Tibial nerve (tissue), 4 donors: Measurements from ENCODE around the gene UBIAD1. TPM values are rescaled to one million over a fixed set of nuclear protein-coding genes. Genes with fewer than 3 reads are reported as not detected.

Source experiments
- DNase-seq, 2 donors: peaks; one replicate each; pipeline ENCODE4 v3.0.0-alpha.2; 2019; ENCODE audit warnings: low spot score in 2 of 2
- H3K27ac ChIP-seq, 4 donors: fragments of 200-600 bp; sonication (generic) in 3 of 4; one replicate each; pipeline ENCODE4 v1.5.1; 2017 to 2019; ENCODE audit warnings: mild to moderate bottlenecking in 1 of 4
- H3K27me3 ChIP-seq, 2 donors: fragments of 200-600 bp; sonication (generic) in 1 of 2; one replicate each; pipeline versions ENCODE4 v1.5.1 to v1.6.0; 2017 to 2019
- H3K36me3 ChIP-seq, 3 donors: fragments of 200-600 bp; sonication (generic); one replicate each; pipeline ENCODE4 v1.5.1; 2018 to 2019
- H3K4me1 ChIP-seq, 4 donors: fragments of 200-600 bp; sonication (generic) in 3 of 4; one replicate each; pipeline ENCODE4 v1.5.1; 2017 to 2019
- H3K4me3 ChIP-seq, 4 donors: fragments of 200-600 bp; sonication (generic) in 3 of 4; one replicate each; pipeline ENCODE4 v1.5.1; 2017 to 2019; ENCODE audit warnings: mild to moderate bottlenecking in 1 of 4, moderate library complexity in 1 of 4
- H3K9me3 ChIP-seq, 4 donors: fragments of 200-600 bp; sonication (generic) in 3 of 4; one replicate each; pipeline ENCODE4 v1.5.1; 2017 to 2019
- CTCF ChIP-seq, 5 experiments: fragments of 200-600 bp in 3 of 5; fragments of 450-650 bp in 2 of 5; sonication (generic) in 3 of 5; IDR thresholded peaks; one replicate each; pipeline ENCODE4 v1.5.1; 2016 to 2019; ENCODE audit warnings: antibody characterized with exemption in 5 of 5, mild to moderate bottlenecking in 3 of 5, moderate library complexity in 2 of 5
- EP300 ChIP-seq, 2 donors: sonication (generic); formaldehyde crosslinking; IDR thresholded peaks; one replicate each; pipeline ENCODE4 v1.6.1; 2017; ENCODE audit warnings: antibody characterized with exemption in 2 of 2, mild to moderate bottlenecking in 1 of 2
- POLR2A ChIP-seq, 2 donors: fragments of 450-650 bp; IDR thresholded peaks; one replicate each; pipeline ENCODE4 v1.6.1; 2017; ENCODE audit warnings: antibody characterized with exemption in 2 of 2, mild to moderate bottlenecking in 2 of 2, moderate library complexity in 2 of 2
- whole genome bisulfite sequencing, 2 donors: methylation state at CpG; one replicate each; pipeline ENCODE4 v1.1.5; 2018; 5-methylcytosine and 5-hydroxymethylcytosine counted together
- total RNA-seq, 4 donors: library from RNA; depleted of rRNA; stranded (reverse); fragments of >200 nt; gene quantifications; one replicate each; pipeline ENCODE4 v1.1.0, GENCODE V29; 2016

UBIAD1 gene
- total RNA-seq, 4 donors from 2014 or later = 8.7 to 23.7 (median 17.5) TPM

- TF ChIP-seq CTCF (IDR thresholded peaks at IDR 0.05) (peak in 3 of 5 experiments; percentile 10 to 29 (median 13)), POLR2A (IDR thresholded peaks at IDR 0.05) (no peak), EP300 (IDR thresholded peaks at IDR 0.05) (no peak)
- Histone ChIP-seq H3K4me3 (no peak overlapping the region), H3K27me3 (peaks cover 0 to 20% of the 10 kb centered on the region in 2 donors), H3K4me1 (peaks cover 0 to 11% (median 0%) of the 10 kb centered on the region in 4 donors), H3K27ac (no peak overlapping the region), H3K36me3 (no peaks in the 10 kb centered on the region), H3K9me3 (no peaks in the 10 kb centered on the region)
- 25 to 30% methylated on average over 11 to 15 of the region's 15 CpGs for WGBS, 2 donors
- DNase-seq = no peak
Measured at GRCh38 chr1:11320153-11320936, 47.3 kb downstream of the UBIAD1 start.

- DNase-seq = no peak
- Histone ChIP-seq H3K27ac (no peak overlapping the region), H3K4me3 (no peak overlapping the region), H3K27me3 (peaks cover 0 to 20% of the 10 kb centered on the region in 2 donors), H3K4me1 (peaks cover 0 to 4% (median 0%) of the 10 kb centered on the region in 4 donors), H3K36me3 (no peaks in the 10 kb centered on the region), H3K9me3 (no peaks in the 10 kb centered on the region)
- TF ChIP-seq POLR2A (IDR thresholded peaks at IDR 0.05) = no peak
- no peak for TF ChIP-seq EP300 (IDR thresholded peaks at IDR 0.05)
- TF ChIP-seq CTCF (IDR thresholded peaks at IDR 0.05) = no peak
- 61 to 65% methylated on average over 10 of the region's 10 CpGs for WGBS, 2 donors
Measured at GRCh38 chr1:11321656-11322491, 48.9 kb downstream of the UBIAD1 start.

- no peaks in the 10 kb centered on the region for H3K4me1 ChIP-seq
- H3K27ac ChIP-seq = no peak overlapping the region
- 33 to 34% methylated on average over 17 of the region's 17 CpGs for WGBS, 2 donors
- H3K4me3 ChIP-seq = no peak overlapping the region
- no peaks in the 10 kb centered on the region for H3K9me3 ChIP-seq
- peaks cover 0 to 20% of the 10 kb centered on the region in 2 donors for H3K27me3 ChIP-seq
- H3K36me3 ChIP-seq = no peaks in the 10 kb centered on the region
- TF ChIP-seq CTCF (IDR thresholded peaks at IDR 0.05) = no peak
- no peak for TF ChIP-seq POLR2A (IDR thresholded peaks at IDR 0.05)
- TF ChIP-seq EP300 (IDR thresholded peaks at IDR 0.05) = no peak
- no peak for DNase-seq
Measured at GRCh38 chr1:11324567-11325165, 51.7 kb downstream of the UBIAD1 start.

DNA sequence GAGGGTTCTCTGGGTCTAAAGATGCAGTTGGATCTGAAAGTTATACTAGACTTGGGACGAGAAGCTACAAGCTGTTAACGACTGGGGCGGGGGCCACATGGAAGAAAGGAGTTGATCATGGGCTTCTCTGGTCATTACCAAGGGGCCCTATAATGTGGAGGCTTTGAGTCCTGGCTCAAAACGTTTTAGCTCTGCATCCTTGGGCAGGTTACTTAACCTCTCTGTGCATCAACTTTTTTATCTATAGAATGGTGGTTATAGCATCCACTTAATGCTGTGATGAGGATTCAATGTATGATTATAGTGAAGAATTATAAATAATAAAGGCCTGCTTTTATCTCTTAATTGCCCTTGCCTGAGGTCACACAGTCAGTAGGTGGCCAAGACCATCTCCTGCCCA is 53.1 kb downstream of the UBIAD1 start:
- Histone ChIP-seq H3K4me3 (no peak overlapping the region), H3K27ac (no peak overlapping the region), H3K36me3 (no peaks in the 10 kb centered on the region), H3K27me3 (peaks cover 0 to 16% of the 10 kb centered on the region in 2 donors), H3K4me1 (no peaks in the 10 kb centered on the region), H3K9me3 (no peaks in the 10 kb centered on the region)
- 77 to 80% methylated on average over 4 of the region's 4 CpGs for WGBS, 2 donors
- TF ChIP-seq EP300 (IDR thresholded peaks at IDR 0.05) (no peak), CTCF (IDR thresholded peaks at IDR 0.05) (no peak), POLR2A (IDR thresholded peaks at IDR 0.05) (no peak)
- DNase-seq = no peak
